AG10803 (cell line): ENCODE measurements around the gene UCHL3.

Source experiments
- DNase-seq: peaks from one replicate; pipeline ENCODE4 v3.0.0; 2010; ENCODE audit warnings: low read depth
- H3K4me3 ChIP-seq: 2 replicates; pipeline ENCODE4 v1.5.1; 2011; ENCODE audit warnings: mild to moderate bottlenecking, low read length, control low read depth
- TF ChIP-seq, protein P1 (sequence below): conservative IDR thresholded peaks from 2 replicates; pipeline ENCODE4 v1.5.1; 2011; ENCODE audit warnings: mild to moderate bottlenecking, low read length, control low read depth, inconsistent platforms

The UCHL3 gene

DNA sequence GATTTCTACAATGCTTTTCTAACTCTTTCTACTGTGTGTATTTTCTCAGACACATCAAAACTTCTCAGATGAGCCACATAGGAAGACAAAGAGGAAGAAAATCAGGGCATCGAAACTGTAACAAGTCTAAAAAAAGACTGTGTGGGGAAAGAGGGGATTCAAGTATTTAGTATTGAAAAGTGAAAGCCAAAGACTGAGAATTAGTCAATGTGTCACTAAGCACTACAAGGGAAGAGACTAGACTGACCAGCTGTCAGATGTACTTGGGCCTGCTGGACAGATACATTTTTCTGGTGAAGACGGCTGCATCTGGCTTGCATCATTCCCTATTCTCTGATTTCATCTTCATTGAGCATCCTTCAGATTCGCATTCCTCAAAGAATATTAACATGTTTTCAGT is 37.3 kb upstream of the UCHL3 start:
- TF ChIP-seq, protein P1, sequence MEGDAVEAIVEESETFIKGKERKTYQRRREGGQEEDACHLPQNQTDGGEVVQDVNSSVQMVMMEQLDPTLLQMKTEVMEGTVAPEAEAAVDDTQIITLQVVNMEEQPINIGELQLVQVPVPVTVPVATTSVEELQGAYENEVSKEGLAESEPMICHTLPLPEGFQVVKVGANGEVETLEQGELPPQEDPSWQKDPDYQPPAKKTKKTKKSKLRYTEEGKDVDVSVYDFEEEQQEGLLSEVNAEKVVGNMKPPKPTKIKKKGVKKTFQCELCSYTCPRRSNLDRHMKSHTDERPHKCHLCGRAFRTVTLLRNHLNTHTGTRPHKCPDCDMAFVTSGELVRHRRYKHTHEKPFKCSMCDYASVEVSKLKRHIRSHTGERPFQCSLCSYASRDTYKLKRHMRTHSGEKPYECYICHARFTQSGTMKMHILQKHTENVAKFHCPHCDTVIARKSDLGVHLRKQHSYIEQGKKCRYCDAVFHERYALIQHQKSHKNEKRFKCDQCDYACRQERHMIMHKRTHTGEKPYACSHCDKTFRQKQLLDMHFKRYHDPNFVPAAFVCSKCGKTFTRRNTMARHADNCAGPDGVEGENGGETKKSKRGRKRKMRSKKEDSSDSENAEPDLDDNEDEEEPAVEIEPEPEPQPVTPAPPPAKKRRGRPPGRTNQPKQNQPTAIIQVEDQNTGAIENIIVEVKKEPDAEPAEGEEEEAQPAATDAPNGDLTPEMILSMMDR = no peak
- H3K4me3 ChIP-seq = no peak overlapping the region

DNA sequence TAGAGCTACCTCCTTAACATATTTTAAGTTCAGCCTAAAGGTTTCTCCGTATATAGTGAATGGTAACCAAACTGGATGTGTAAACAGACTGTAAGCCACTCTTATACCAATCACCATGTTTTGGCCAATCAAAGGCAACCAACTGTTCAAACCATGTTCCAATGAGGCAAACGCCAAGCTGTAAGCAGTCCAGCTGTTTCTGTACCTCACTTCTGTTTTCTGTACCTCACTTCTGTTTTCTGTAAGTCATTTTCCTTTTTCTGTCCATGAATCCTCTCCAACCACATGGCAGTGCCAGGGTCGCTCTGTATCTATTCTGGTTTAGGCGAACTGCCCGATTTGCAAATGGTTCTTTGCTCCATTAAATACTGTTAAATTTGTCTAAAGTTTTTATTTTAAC is 36.3 kb upstream of the UCHL3 start:
- DNase-seq = no peak
- TF ChIP-seq, protein P1 = no peak
- H3K4me3 ChIP-seq = no peak overlapping the region

More for the DNA sequence above, 37.3 kb upstream of the UCHL3 start:
- peak; percentile 33 for DNase-seq

DNA sequence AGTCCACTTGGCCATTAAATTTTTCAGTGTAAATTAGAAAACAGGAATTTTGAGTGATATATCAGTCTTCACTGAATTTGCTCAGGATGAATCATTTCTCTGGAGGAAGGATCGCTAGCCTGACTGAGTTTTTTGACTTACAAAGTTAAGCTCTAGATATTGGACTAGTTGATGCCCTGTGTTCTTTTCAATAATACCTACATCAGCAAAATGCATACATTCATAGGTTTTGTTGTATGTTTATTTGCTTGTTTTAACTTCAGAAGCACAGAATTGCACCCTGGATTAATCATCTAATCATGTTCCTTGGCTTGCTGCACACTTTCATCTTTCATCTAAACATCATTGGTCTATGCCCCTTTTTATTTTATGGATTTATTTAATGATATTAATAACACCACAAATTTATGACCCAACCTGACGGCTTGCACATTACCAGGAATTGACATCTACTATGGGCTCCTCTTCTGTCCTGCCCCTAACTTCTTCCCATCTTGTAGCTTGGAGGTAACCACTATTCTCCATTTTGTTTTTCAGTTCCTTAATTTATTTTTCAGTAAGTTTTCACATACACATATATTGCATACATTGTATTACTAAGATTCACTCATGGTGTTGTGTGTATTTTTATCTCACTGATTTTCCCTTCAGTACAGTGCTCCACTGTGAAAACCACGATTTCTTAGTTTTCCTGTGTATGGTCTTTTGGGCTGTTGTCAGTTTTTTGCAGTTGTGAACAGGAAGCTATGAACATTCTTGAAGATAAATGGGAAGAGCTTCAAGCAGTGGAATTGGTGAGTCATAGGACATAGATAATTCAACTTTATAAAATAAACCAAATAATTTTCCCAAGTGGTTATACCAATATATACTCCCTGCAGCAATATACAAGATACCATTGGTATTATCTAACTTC is 35.3 kb upstream of the UCHL3 start:
- TF ChIP-seq, protein P1 = no peak
- H3K4me3 ChIP-seq = no peak overlapping the region
- peak; percentile 36 for DNase-seq

DNA sequence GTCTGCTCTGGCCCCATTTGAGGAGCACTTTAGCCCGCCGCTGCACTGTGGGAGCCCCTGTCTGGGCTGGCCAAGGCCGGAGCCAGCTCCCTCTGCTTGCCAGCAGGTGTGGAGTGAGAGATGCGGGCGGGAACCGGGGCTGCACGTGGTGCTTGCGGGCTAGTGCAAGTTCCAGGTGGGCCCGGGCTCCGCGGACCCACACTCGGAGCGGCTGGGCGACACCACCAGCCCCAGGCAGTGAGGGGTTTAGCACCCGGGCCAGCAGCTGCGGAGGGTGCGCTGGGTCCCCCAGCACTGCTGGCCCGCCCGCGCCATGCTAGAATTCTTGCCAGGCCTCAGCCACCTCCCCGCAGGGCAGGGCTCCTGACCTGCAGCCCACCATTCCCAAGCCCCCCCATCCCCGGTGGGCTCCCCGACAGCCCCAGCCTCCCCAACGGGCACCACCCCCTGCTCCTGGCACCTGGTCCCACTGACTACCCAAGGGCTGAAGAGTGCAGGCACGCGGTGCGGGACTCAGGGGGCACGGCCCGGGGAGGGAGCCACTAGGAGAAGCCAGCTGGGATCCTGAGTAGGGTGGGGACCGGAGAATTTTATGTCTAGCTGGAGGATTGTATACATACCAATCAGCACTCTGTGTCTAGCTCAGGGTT is 31.0 kb upstream of the UCHL3 start:
- no peak overlapping the region for H3K4me3 ChIP-seq
- TF ChIP-seq, protein P1 = no peak

DNA sequence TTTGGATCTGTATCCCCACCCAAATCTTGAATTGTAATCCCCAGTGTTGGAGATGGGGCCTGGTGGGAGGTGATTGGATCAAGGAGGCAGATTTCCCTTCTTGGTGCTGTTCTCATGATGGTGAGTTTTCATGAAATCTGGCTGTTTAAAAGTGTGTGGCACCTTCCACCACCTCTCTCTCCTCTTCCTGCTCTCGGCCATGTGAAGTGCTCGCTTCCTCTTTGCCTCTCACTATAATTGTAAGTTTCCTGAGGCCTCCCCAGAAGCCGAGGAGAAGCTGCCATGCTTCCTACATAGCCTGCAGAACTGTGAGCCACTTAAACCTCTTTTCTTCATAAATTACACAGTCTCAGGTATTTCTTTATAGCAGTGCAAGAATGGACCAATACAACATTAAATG is 27.6 kb upstream of the UCHL3 start:
- TF ChIP-seq, protein P1 = no peak
- no peak overlapping the region for H3K4me3 ChIP-seq
- DNase-seq = no peak

More for the DNA sequence above, 31.0 kb upstream of the UCHL3 start:
- no peak for DNase-seq

DNA sequence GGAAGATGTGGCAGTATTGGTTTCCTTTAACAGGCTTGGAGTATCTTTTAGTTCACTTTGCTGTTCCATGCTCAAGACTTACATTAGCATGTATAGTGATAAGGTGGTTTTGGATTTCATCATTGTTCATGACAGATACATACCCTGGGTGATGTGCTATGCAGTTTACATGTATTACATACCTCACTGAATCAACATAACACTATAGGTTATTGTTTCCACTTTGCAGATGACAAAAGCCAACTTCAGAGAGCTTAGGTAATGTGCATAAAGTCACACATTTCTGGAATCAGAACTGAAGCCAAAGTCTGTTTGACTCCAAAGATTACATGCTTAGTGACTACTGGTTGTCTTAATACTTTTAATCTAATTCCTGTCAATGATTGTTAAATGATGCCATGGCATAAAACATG is 19.0 kb upstream of the UCHL3 start:
- H3K4me3 ChIP-seq = no peak overlapping the region
- TF ChIP-seq, protein P1 = no peak
- no peak for DNase-seq
